CD1c-positive myeloid dendritic cell (primary cell): ENCODE measurements around the gene C19orf38.

ENCODE experiments used
- DNase-seq: peaks from one replicate; pipeline ENCODE4 v3.0.0-alpha.2; 2016; ENCODE audit errors: extremely low spot score

C19orf38 gene

GRCh38 chr19:10911579-10912363 lies 63.6 kb downstream of the C19orf38 start:
- no peak for DNase-seq

DNA sequence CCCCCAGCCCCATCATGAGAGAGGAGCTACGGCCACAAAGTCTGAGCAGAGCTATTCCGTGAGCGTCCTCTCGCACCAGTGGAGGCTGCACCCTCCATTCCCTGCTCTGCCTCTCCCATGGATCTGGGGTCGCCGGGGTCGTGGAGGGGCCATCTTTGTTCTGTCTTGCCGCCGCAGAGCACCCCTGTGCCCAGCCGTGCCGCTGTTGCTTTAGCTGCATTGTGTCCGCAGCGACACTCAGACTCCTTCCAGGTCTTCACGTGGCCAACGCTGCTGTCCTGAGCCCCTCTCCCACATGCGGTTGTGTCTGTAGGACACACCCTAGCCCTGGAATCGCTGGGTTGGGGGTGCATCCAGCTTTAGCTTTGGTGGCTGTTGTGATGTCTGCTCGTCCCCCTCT lies 64.4 kb downstream of the C19orf38 start:
- DNase-seq: no peak

GRCh38 chr19:10913716-10914340 lies 65.6 kb downstream of the C19orf38 start:
- no peak for DNase-seq

- DNase-seq: no peak
Observed at GRCh38 chr19:10915130-10916091, 67.2 kb downstream of the C19orf38 start.

- no peak for DNase-seq
Observed at GRCh38 chr19:10916602-10917001, 68.4 kb downstream of the C19orf38 start.

DNA sequence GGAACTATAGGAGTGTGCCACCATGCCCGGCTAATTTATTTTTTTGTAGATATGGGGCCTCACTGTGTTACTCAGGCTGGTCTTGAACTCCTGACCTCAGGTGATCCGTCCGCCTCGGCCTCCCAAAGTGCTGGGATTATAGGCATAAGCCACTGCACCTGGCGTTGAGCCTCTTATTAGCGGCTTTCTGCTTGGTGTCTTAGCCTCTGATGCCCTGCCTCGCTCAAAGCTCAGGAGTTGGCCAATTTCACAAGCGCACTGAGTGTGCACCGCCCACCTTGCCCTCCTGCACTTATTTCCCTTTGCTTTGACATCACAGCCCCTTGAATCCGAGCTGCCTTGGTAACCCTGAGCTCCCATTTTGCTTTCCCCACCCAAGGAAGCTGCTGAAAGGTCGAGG lies 70.1 kb downstream of the C19orf38 start:
- no peak for DNase-seq
